Lower lobe of right lung (tissue), 2 donors: ENCODE results near the gene MRM1. TPM values are rescaled to one million over a fixed set of nuclear protein-coding genes. Genes with fewer than 3 reads are reported as not detected.

Experiments
- ATAC-seq, 2 donors: fragments of 200-7000 bp; cut with Tn5 transposase; one replicate each; pipeline ENCODE4 v1.9.1; 2020 to 2022; ENCODE audit warnings: mild to moderate bottlenecking in 2 of 2, moderate library complexity in 2 of 2
- DNase-seq: peaks from one replicate; pipeline ENCODE4 v3.0.0-alpha.2; 2020
- H3K27ac ChIP-seq: fragments of 200-600 bp; one replicate; pipeline ENCODE4 v1.8.0; 2022
- H3K27me3 ChIP-seq: fragments of 200-600 bp; one replicate; pipeline ENCODE4 v1.8.0; 2022; ENCODE audit warnings: low read depth
- H3K36me3 ChIP-seq: fragments of 200-600 bp; one replicate; pipeline ENCODE4 v1.8.0; 2022; ENCODE audit warnings: mild to moderate bottlenecking
- H3K4me1 ChIP-seq: fragments of 200-600 bp; one replicate; pipeline ENCODE4 v1.8.0; 2022
- H3K4me3 ChIP-seq: fragments of 200-600 bp; one replicate; pipeline ENCODE4 v1.8.0; 2022; ENCODE audit warnings: mild to moderate bottlenecking
- H3K9me3 ChIP-seq: fragments of 200-600 bp; one replicate; pipeline ENCODE4 v1.8.0; 2022
- CTCF ChIP-seq: fragments of 200-600 bp; IDR thresholded peaks from one replicate; pipeline ENCODE4 v1.8.0; 2022; ENCODE audit warnings: antibody characterized with exemption, mild to moderate bottlenecking
- intact Hi-C: fragments of 100-400 bp; cut with DNase I; formaldehyde crosslinking; loops from one replicate; pipeline ENCODE4 v1.11.0; 2022
- total RNA-seq: library from RNA; stranded (reverse); fragmentation: NEBNext Ultra II Directional; extraction: Animal tissue kit (Norgen Biotek cat#: 25700); gene quantifications from one replicate; pipeline ENCODE4 v1.2.1, GENCODE V29; 2021
- donor health status: DM: no; HTN: yes; CAD: no; lungs with severe emphysema.

The MRM1 gene
- total RNA-seq, 1 donor from 2014 or later = 6.6 TPM

DNA sequence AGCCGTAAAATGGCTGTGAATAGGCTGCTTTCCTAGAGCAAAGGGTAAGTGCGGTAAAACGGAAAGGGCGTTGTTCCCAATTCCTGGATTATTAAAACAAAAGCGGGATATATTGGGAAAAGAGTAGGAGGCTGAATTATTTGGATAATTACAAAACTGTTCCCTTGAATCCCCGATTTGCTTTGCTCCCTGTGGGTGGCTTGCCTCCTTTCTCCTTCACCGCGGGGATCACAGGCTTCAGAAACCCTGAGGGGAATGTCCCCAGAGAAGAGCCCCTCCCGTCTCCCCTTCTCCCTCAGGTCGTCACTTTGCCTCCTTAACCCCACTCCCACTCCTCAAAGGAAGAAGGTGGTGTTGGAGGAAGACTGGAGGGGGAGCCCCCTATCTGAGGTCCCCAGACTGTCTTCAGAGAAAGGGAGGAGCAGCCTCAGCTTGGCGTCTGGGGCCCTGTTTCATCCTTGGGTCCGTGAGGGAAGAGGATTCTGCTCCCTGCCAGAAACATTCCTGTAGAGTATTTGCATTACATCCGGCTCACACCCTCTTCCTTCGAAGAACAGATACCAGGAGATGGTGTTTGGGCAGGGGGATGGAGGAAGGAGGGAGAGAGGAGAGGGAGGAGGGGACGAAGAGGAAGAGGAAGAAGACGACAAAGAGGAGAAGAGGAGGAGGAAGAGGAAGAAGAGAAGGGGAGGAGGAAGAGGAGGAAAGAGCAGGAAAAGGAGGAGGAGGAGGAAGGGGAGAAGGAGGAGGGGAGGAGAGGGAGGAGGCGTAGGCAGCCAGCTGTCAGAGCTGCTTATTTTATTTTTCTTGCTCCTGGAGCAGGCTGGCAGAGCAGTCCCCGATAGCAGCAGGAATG, 31.8 kb downstream of the MRM1 start:
- peaks cover 34% of the 10 kb centered on the region for H3K27me3 ChIP-seq
- intact Hi-C loops = no loop called here
- ATAC-seq (no peak), DNase-seq (no peak)
- no peak overlapping the region for H3K27ac ChIP-seq
- no peaks in the 10 kb centered on the region for H3K4me1 ChIP-seq
- no peak for TF ChIP-seq CTCF
- H3K36me3 ChIP-seq = no peaks in the 10 kb centered on the region
- no peaks in the 10 kb centered on the region for H3K9me3 ChIP-seq
- no peak overlapping the region for H3K4me3 ChIP-seq

GRCh38 chr17:36640346-36640745, 39.0 kb downstream of the MRM1 start:
- Histone ChIP-seq H3K27me3 (peaks cover 87% of the 10 kb centered on the region), H3K4me3 (no peak overlapping the region), H3K27ac (no peak overlapping the region), H3K9me3 (no peaks in the 10 kb centered on the region), H3K36me3 (no peaks in the 10 kb centered on the region), H3K4me1 (peaks cover 10% of the 10 kb centered on the region)
- ATAC-seq (no peak), DNase-seq (no peak)
- intact Hi-C loops = no loop called here
- no peak for TF ChIP-seq CTCF

GRCh38 chr17:36640836-36641235, 39.5 kb downstream of the MRM1 start:
- peaks cover 89% of the 10 kb centered on the region for H3K27me3 ChIP-seq

DNA sequence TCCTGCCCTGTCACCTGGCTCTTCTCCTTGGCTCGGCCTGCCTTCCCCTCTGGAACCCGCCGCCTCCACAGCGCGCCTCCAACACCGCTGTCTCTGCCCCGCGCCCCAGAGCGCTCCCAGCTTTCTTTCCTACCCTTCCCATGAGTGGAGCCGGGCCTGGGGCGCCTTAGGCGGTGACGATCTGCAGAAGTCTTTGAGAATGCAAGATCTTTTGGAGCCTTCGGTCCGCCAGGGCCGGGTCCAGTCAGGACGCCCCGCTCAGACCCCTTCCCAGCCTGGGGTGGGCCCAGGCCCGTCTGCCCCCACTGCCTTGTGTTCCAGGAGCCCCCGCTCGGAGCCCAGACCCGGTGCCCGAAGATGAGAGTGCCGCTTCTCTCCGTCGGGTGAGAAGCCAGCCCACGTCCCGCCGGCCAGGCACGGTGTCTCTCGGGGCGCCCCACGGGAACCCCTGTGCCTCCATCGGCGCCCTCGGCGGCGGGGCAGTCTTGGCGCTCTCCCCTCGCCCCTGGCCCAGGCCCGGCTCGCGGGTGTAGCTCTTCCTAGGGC, 40.0 kb downstream of the MRM1 start:
- peak; percentile 21 for ATAC-seq
- H3K27me3 ChIP-seq = peaks cover 91% of the 10 kb centered on the region

More at GRCh38 chr17:36640836-36641235, 39.5 kb downstream of the MRM1 start:
- no peaks in the 10 kb centered on the region for H3K36me3 ChIP-seq
- ATAC-seq = no peak
- no peaks in the 10 kb centered on the region for H3K9me3 ChIP-seq
- no peak overlapping the region for H3K27ac ChIP-seq
- TF ChIP-seq CTCF = no peak
- H3K4me3 ChIP-seq = no peak overlapping the region
- DNase-seq = no peak
- intact Hi-C loops = no loop called here
- H3K4me1 ChIP-seq = peaks cover 10% of the 10 kb centered on the region

More for the DNA sequence above, 40.0 kb downstream of the MRM1 start:
- H3K4me3 ChIP-seq = peak overlapping the region; percentile 43
- no peak overlapping the region for H3K27ac ChIP-seq
- H3K36me3 ChIP-seq = no peaks in the 10 kb centered on the region
- no peaks in the 10 kb centered on the region for H3K9me3 ChIP-seq
- TF ChIP-seq CTCF = no peak
- intact Hi-C loops = no loop called here
- peaks cover 10% of the 10 kb centered on the region for H3K4me1 ChIP-seq
- no peak for DNase-seq
